COLO829 (cell line): ENCODE measurements around the gene NAV1.
"Not testable (repeated sequence)": the region's sequence is repeated elsewhere in the genome, so short reads cannot be mapped to it uniquely, and the experiment has no call there.

Experiments
- DNase-seq: peaks from one replicate; pipeline ENCODE4 v3.0.0; 2012; ENCODE audit warnings: low spot score

The NAV1 gene

DNA sequence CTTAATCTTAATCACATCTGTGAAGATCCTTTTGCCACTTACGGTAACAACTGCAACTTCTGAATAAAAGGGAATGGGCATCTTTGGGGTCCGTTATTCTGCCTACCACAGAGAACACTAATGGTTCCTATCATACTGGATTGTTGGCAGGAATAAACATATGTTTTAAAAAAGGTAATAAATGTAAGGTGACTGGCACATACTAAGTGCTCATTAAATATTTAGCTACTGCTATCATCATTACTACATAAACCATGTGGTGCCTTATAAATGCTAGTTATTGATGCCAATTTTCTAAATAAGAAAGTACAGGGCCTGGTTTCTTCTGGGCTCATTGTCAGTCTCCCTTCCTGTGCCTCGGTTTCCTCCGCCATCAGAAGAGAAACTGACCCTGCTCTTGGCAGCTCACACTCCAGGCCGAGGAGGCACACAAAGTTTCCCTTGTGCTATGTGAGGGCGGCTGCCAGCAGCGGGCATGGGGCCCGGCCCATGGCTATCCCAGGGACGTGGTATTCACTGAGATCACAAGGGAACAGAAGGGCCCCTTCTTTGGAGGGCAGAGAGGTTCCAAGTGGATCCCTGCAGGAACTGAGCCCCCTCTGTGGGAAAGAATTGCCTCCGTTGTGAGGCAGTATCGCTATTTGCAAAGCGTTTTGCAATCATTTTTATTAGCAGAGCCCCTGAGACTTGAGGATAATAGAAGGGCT, 26.2 kb downstream of the NAV1 start:
- DNase-seq, result peak; percentile 98

DNA sequence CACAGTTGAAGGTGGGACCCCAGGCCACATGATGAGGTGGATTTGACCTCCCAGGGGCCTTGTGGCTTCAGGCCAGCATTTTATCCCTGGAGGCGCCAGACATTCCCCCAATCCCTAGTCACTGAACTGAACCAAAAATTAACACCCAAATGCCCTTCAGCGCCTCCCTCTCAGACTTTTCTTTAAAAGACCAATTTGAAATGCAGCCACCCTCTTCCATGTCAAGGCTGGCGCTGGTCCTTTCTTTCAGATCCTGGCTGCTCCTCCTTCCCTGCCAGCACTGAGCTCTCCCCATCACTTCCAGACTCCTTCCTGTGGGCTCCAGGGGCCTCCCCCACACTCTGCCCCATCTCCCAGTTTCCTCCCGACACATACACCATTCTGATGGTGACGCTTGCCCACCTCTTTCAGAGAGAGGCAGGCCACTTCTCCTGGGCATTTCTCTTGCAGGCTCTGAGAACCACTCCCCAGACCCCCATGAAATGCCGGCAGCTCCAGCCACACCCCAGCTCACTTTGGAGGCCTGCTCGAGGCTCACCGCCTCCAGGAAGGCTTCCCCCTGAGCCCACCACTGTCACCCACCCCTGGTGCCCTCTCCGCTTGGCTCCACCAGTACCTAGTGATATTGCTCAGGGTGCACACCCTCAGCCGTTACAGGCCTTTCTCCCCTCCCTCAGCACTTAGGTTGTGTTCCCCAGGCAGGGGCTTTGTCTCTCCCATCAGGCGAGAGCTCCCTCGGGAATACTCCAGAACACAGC, 27.0 kb downstream of the NAV1 start:
- peak; percentile 85 for DNase-seq

DNA sequence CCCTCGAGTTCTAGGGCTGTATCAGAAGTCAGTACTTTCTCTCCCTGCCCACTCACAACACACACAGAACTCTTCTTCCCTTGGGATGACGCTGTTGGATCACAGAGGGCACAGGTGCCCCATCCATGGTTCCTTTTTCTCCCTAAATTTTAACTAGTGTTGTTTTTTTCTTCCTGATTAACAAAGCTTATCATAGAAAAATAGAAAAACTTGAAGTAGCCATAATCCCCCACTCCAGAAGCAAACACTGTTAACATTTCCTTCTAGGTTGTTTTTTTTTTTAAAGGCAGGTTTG, 27.5 kb downstream of the NAV1 start:
- DNase-seq, result no peak

DNA sequence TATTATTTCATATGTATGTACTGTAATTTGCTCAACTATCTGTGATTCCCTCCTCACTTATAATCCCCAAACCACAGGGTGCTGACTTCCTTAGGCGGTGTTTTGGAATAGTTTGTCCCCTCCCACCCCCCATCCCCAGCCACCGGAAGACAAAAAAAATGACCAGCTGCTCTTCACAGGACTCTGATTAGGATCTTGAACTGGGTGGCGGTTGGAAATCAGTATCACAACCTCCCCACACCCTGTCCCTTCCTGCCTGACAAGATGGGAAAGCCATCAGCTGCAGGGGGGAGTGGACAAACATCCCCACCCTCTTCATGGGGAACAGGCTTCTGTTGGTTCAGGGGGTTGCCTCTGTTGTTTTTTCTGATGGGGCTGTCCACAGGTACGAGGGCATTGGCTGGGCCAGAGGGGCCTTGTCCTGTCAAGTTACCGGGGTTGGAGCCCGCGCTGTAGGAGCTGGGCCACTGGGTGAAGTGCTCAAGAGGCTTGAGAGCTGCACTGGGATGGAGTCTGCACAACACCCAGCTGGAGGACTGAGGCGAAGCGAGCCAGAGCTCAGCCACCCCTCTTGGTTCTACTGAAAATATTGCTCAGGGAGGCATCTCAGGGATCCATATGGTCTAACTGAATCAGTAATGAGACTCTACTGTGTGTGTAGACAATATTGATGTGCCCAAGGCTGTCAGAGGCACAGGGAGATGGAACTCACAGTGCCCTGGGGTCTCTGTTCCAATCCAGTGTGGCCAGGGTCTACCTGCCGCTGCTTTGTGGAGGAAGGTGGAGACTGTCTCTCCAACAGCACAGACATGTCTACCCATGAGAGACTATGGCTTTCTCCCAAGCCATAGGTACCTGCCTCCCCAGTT, 28.2 kb downstream of the NAV1 start:
- DNase-seq, result no peak

DNA sequence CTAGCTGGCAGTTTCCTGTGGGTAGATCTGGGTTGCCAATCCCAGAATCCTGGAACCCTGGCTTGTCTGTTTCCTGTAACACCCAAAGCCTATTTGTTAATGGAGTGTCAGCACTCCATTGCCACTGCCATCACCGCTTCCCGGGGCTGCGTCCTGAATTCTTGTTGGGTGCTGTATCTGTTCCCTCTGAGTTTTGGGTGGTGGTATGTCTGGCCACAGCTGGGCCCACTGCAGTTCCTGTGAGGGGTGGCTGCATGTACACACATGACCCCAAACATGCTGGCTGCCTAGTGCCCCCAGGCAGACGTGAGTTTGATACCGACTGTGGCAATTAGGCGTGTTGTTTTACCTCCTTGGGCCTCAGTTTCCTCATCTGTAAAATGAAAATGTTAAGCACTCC, 29.3 kb downstream of the NAV1 start:
- DNase-seq, result no peak

DNA sequence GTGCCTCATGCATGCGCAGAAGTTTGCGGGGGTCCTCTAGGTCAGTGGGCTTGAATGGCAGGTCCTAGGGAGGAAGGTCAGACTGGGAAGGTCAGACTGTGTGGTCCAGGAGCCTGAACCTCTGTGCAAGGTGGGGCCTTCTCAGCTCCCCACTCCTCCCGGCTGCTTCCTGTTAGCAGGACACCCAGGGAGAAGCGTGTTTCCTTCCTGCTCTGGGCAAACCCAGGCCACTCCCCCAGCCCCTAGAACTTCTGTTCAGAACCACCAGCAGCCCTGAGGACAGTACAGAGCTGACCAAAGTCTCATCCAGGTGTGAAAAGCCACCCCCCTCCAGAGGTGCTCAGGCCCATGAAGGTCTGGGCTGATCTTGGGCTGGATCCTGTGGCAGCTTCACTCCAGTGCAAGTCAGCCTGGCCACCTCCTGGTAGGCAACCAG, 29.9 kb downstream of the NAV1 start:
- no peak for DNase-seq

DNA sequence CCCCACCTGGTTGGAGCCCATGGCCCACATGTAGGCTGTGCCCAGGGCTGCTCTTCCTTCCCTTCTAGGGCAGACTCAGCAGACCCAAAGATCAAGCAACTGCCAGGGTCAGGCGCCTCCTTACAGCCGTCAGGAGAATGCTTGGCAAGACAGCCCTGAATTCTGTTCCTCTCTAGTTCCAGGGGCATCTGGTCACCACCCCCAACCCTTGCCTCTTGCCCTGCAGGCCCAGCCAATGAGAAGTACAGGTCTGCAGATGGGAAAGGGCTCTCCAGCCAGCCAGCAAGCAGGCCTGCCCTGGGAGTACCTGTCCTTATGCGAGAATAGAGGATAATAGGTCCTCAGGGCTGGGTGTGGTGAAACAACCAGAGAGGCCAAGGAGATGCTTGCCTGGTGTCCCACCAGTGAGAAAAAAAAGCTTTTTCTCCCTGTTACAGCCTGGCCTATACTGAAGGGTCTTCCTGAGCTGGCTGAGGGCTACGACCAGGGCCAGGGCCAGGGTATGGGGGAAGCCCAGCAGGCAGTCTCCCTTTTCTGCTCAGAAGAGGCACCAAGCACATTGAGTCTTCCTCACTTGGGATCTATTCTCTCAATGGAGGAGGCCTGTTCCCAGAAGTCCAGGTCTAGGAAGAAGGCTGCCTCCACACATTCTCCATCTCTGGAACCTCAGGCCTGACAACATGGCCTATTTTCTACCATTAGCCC, 31.4 kb downstream of the NAV1 start:
- DNase-seq, result no peak

DNA sequence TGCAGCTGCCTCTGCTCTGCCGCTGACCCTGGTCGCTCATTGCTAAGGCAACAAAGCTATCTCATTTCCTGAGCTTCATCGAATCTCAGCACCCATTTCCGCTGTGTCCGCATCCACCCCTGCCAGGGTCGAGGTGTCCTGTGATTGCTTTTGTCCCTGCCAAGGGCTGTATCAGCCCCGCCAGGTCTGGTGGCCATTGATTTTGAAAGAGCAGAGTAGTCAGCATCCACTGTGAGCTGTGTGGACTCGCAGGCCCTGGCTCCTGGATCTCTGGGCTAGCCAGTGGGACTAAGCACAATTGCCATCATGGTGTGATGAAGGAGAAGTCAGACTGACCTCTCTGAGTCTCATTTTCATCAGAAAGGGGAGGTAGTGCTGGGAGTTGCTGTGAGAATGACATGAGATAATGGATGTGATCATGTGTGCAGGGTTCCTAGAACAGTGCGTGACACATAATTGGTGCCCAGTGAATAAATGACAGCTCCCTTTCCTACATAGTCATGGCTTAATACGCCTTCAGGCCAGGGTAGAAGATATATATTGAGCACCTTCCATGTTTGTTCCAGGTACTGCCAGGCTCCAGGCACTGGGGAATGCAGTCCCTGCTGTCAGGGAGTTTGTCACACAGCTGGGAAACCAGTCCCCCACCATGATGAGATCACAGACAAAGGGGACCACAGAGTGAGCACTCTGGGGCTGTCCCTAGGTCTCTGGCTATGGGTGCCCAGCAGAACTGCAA, 32.1 kb downstream of the NAV1 start:
- no peak for DNase-seq

DNA sequence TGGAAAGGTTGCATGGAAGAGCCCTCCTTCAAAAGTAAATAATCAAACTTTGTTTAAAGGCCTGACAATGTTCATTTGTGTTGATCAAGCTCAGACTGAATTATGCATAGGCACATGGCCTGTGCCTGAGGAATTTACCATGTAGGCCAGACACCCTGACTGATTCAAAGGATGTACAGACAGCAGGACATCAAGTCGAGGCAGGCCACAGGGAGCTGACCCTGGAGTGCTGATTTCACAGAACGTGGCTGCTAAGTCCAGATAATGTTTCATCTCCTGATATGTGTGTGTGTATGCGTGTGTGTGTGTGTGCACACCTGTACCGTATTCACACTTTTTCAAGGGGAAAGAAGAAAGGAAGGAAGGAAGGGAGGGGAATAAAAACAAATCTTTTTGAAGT, 34.1 kb downstream of the NAV1 start:
- no peak for DNase-seq

DNA sequence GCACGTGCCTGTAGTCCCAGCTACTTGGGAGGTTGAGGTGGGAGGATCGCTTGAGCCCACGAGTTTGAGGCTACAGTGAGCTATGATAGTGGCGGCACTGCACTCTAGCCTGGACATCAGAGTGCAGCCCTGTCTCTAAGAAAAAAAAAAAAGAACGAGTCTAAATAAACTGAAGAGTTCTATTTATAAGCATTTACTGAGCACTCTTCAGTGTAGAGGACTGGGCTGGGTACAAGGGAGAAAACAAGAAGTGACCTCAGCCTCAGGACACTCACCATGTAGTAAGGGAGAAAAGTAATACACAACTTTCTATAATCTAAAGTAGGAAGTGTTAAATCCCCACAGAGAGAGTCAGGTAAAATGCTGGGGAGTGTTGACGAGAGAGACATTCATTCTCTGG, 35.0 kb downstream of the NAV1 start:
- DNase-seq, result no peak

DNA sequence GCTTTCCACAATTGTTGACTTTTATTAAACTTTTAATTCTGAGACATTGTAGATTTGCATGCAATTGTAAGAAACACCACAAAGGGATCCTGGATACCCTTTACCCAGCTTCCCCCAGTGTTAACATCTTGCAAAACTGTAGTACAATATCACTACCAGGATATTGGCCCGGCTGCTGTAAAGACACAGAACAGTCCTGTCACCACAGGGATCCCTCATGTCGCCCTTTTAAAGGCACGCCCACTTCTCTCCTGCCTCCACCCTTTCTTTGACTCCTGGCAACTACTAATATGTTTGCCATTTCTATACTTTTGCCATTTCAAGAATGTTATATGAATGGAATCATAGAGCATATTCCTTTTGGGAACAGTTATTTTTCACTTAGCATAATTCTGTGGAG, 37.0 kb downstream of the NAV1 start:
- DNase-seq, result no peak

DNA sequence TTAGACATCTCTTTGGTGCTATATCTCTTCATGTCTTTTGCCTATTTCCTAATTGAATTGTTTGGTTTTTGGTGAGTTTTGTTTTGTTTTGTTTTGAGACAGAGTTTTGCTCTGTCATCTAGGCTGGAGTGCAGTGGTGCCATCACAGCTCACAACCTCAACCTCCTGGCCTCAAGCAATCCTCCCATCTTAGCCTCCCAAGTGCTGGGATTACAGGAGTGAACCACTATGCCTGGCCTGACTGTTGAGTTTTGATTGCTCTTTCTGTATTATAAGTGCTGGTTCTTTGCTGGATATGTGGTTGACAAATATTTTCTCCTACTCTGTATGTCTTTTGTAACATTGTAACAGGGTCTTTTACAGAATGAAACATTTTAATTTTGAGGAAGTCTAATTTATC, 38.0 kb downstream of the NAV1 start:
- no peak for DNase-seq

DNA sequence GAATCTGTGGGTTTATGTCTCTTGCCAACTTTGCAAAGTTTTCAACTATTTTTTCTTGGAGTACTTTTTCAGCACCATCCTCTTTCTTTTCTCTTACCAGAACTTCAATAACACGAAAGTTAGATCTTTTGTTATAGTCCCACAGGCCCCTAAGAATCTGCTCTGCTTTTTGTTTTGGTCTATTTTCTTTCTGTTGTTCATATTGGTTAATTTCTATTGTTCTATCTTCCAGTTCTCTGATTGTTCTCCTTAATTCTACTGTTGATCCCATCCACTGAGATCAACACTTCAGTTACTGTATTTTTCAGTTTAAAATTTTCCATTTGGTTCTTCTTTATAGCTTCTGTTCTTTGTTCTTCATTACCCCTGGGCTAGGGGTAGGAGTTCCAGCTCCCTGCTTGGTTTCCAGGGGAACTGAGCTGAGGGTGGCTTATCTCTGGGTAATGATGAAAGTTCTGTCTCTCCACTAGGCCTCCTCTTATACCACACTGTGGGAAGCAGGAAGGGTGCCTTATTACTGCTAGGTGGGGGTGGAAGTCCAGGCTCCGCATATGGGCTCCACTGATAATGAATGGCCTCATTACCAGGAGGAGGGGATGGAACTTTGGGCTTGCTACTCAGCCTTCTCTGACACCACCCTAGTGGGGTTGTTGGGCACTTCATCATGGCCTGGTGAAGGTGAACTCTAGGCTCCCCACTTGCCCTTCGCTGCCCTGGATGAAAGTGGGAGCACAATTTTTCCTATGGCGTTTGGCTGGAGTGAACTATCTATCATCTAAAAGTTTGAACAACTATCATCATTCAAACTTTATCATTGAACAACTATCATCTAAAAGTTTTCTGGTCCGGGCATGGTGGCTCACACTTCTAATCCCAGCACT, 39.3 kb downstream of the NAV1 start:
- DNase-seq, result no peak

DNA sequence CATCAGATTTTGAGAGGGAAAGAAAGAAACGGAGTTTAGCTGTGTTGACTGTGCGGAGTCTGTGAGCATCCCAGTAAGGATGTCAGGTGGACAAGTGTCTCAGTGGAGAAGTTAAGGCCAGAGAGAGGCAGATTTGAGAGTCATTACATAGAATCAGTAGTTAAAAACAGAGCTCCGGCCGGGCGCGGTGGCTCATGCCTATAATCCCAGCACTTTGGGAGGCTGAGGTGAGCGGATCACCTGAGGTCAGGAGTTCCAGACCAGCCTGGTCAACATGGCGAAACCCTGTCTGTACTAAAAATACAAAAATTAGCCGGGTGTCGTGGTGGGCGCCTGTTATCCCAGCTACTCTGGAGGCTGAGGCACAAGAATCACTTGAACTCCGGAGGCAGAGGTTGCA, 42.4 kb downstream of the NAV1 start:
- DNase-seq, result not testable (repeated sequence)

DNA sequence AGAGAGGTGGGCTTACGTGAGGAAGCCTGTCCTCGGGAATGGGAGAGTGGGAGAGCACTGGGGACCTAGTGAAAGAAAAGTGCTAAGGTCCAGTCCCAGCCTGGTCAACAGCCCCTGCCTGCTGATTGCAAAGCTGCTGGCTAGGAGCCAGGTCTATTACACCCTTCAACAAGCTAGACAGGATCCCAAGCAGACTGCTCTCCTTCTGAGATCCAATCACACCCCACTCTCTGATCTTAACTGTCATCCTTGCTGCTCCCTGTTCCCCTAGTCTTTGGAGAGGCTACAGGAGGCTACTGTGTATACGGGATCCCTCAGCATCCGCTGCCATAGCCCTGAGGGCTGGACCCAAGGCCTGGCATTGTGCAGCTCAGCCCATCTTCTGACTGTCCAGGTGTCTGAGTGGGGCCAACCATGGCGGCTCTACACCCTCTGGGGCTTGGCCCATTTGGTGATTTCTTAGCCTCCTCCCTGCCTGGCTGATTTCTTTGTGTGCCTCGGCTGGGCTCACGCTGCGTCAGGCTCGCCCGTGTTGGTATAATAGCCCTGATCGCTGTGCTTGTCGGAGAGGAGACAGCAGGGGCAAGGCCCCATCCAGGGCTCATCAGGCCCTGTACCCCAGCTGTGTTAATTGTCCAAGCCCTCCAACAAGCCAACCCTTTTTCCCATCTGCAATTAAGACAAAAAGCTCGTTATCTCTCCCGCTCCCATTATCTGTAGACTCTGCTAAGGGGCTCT, 43.9 kb downstream of the NAV1 start:
- no peak for DNase-seq

DNA sequence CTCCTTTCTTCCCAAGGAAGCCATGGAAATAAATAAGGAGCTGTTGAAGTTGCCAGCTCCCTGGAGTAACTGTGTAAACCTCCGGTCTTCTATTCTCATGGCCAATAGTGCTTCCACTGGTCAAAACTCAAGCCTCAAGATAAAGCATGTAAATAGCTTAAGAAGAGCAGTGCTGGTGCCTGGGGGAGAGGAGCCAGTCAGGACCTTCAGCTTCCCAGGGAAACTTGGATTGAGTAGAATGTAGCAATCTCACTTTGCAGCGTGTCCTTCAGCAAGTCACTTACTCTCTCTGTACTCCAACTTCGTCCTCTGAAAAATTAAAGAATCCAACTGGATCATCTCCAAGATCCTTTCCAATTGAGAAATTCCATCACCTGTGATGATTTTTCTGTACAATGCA, 44.7 kb downstream of the NAV1 start:
- DNase-seq, result no peak

DNA sequence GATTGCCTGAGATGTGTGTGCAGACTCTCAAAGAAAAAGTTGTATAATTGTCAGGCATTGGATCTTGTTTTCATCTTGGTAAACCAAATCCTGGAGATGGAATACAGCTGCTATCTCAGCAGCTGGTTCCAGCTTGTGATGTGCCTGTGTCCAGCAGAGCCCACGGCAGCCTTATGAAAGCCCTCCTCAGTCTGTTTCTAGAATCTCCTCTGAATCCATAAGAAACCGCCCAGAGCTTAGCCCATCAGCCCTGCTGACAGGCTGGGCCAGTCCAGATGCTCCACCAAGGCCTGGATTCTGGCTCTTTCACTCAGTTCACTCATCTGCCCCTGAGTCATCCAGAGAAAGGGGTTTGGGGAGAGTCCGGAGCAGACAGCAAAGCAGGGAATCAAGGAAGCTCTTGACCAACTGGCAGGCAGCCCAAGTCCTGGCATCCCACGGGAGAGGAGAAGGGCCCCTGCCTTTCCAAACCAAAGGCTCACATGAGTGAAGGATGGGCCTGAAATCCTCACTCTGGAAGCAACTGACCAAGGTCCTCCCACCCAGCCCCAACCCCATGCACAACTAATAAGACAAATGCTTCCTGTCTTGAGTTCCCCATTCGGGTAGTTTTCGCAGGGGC, 45.7 kb downstream of the NAV1 start:
- no peak for DNase-seq

DNA sequence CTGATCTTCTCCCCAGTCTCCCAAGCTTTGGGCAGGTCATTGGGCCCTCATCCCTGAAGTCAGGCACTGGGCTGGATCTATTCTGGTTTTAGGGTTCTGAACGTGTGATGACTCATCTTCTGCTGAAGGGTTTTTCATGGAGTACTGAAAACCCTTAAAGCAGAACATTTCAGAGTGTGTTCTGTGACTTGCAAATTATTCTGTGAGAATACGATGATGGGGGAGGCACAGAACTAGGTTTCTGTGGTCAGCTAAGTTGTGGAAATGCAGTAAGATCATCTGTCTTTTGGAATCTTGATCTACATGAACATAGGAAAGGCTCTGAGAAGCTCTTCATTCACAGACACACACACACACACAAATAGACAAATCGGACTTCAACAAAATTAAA, 46.2 kb downstream of the NAV1 start:
- no peak for DNase-seq

DNA sequence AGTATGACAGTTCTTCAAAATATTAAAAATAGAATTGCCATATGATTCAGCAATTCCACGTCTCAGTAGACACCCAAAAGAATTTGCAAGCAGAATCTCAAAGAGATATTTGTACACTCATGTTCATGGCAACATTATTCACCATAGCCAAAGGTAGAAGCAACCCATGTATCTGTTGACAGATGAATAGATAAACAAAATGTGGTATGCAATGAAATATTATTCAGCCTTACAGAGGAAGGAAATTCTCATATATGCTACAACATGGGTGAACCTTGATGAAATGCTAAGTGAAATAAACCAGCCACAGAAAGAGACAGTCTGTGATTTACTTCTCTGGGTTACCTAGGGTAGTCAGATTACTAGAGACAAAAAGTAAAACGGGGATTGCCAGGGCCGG, 47.0 kb downstream of the NAV1 start:
- no peak for DNase-seq

DNA sequence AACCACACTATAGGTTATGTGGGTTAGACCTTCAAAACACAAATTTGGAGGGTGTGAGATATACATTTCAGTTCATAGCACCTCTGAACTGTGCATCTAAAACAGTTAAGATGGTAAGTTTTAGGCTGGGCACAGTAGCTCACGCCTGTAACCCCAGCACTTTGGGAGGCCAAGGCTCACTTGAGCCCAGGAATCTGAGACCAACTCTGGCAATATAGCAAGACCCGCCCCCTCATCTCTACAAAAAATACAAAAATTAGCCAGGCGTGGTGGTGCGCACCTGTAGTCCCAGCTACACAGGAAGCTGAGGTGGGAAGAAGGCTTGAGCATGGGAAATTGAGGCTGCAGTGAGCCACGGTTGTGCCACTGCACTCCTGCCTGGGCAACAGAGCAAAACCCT, 47.9 kb downstream of the NAV1 start:
- DNase-seq, result no peak
